ENCODE measurements around the gene SDK1.
A peak's percentile ranks its signal among the peaks of the same experiment; 100 is the strongest.

Gene SDK1

GRCh38 chr7:3673524-3673923 is 372.5 kb downstream of the SDK1 start:
- no peak overlapping the region for H3K4me3 ChIP-seq (ENCODE audit: low read depth, low read length)
- in situ Hi-C loops (cut with HindIII; ENCODE audit: low sequenced_read_pairs): no loop called here
- no peak for DNase-seq (ENCODE audit: low read depth)
- TF ChIP-seq CTCF (IDR thresholded peaks at IDR 0.05; ENCODE audit: low read depth, low read length, missing control alignments): peak; percentile 31

- TF ChIP-seq CTCF (IDR thresholded peaks at IDR 0.05; ENCODE audit: low read depth, low read length, missing control alignments): no peak
- in situ Hi-C loops (cut with HindIII; ENCODE audit: low sequenced_read_pairs): no loop called here
- no peak overlapping the region for H3K4me3 ChIP-seq (ENCODE audit: low read depth, low read length)
- no peak for DNase-seq (ENCODE audit: low read depth)
Observed at GRCh38 chr7:3678314-3678810, 377.3 kb downstream of the SDK1 start.

GRCh38 chr7:3682028-3682710 is 381.1 kb downstream of the SDK1 start:
- TF ChIP-seq CTCF (IDR thresholded peaks at IDR 0.05; ENCODE audit: low read depth, low read length, missing control alignments): no peak
- DNase-seq (ENCODE audit: low read depth): no peak
- H3K4me3 ChIP-seq (ENCODE audit: low read depth, low read length): no peak overlapping the region
- in situ Hi-C loops (cut with HindIII; ENCODE audit: low sequenced_read_pairs): no loop called here

- TF ChIP-seq CTCF (IDR thresholded peaks at IDR 0.05; ENCODE audit: low read depth, low read length, missing control alignments): no peak
- in situ Hi-C loops (cut with HindIII; ENCODE audit: low sequenced_read_pairs): no loop called here
- H3K4me3 ChIP-seq (ENCODE audit: low read depth, low read length): no peak overlapping the region
- no peak for DNase-seq (ENCODE audit: low read depth)
Observed at GRCh38 chr7:3683546-3684539, 382.8 kb downstream of the SDK1 start.

- in situ Hi-C loops (cut with HindIII; ENCODE audit: low sequenced_read_pairs): no loop called here
- TF ChIP-seq CTCF (IDR thresholded peaks at IDR 0.05; ENCODE audit: low read depth, low read length, missing control alignments): no peak
- no peak for DNase-seq (ENCODE audit: low read depth)
- no peak overlapping the region for H3K4me3 ChIP-seq (ENCODE audit: low read depth, low read length)
Observed at GRCh38 chr7:3688071-3688470, 387.0 kb downstream of the SDK1 start.

GRCh38 chr7:3688842-3689241 is 387.8 kb downstream of the SDK1 start:
- no peak for DNase-seq (ENCODE audit: low read depth)
- no peak overlapping the region for H3K4me3 ChIP-seq (ENCODE audit: low read depth, low read length)
- no peak for TF ChIP-seq CTCF (IDR thresholded peaks at IDR 0.05; ENCODE audit: low read depth, low read length, missing control alignments)
- in situ Hi-C loops (cut with HindIII; ENCODE audit: low sequenced_read_pairs): no loop called here

Data from astrocyte of the cerebellum (primary cell).